GM19467 (cell line): ENCODE data around the gene GREB1.

Experiments
- ATAC-seq: cut with Tn5 transposase; IDR thresholded peaks from one replicate; pipeline ENCODE4 v1.9.1; 2021; ENCODE audit warnings: mild to moderate bottlenecking, moderate library complexity; ENCODE audit not compliant: unreplicated experiment

The GREB1 gene

GRCh38 chr2:11539317-11540147 is 5.7 kb downstream of the GREB1 start:
- ATAC-seq = no peak

- no peak for ATAC-seq
These were observed 6.5 kb downstream of the GREB1 start for GRCh38 chr2:11540148-11540995.

GRCh38 chr2:11540996-11541692 is 7.3 kb downstream of the GREB1 start:
- no peak for ATAC-seq

- ATAC-seq = no peak
These were observed 7.9 kb downstream of the GREB1 start for GRCh38 chr2:11541693-11542274.

- ATAC-seq = no peak
These were observed 8.5 kb downstream of the GREB1 start for GRCh38 chr2:11542275-11542819.

GRCh38 chr2:11543337-11544216 is 9.7 kb downstream of the GREB1 start:
- no peak for ATAC-seq

GRCh38 chr2:11546072-11546471 is 12.2 kb downstream of the GREB1 start:
- ATAC-seq = no peak

- no peak for ATAC-seq
These were observed 14.2 kb downstream of the GREB1 start for GRCh38 chr2:11547912-11548497.

- ATAC-seq = no peak
These were observed 16.5 kb downstream of the GREB1 start for GRCh38 chr2:11550302-11550701.

GRCh38 chr2:11550901-11551568 is 17.2 kb downstream of the GREB1 start:
- ATAC-seq = no peak

- no peak for ATAC-seq
These were observed 17.9 kb downstream of the GREB1 start for GRCh38 chr2:11551569-11552259.

- no peak for ATAC-seq
These were observed 18.4 kb downstream of the GREB1 start for GRCh38 chr2:11552260-11552638.

GRCh38 chr2:11553661-11554398 is 20.0 kb downstream of the GREB1 start:
- ATAC-seq = peak; percentile 21

GRCh38 chr2:11554399-11554716 is 20.5 kb downstream of the GREB1 start:
- ATAC-seq = peak; percentile 58

- no peak for ATAC-seq
These were observed 22.4 kb downstream of the GREB1 start for GRCh38 chr2:11556101-11556806.

- ATAC-seq = no peak
These were observed 24.5 kb downstream of the GREB1 start for GRCh38 chr2:11558214-11558886.
